Vagina (tissue), 2 donors: ENCODE measurements around the gene TRIO. TPM values are rescaled to one million over a fixed set of nuclear protein-coding genes. Genes with fewer than 3 reads are reported as not detected.

Experiments
- DNase-seq, 2 donors: peaks; one replicate each; pipeline ENCODE4 v3.0.0-alpha.2; 2017; ENCODE audit errors: extremely low spot score in 2 of 2
- H3K27ac ChIP-seq: fragments of 200-600 bp; sonication (generic); one replicate; pipeline ENCODE4 v1.5.1; 2019
- H3K27me3 ChIP-seq: fragments of 200-600 bp; sonication (generic); one replicate; pipeline ENCODE4 v1.5.1; 2019
- H3K36me3 ChIP-seq, 2 donors: fragments of 200-600 bp; sonication (generic); one replicate each; pipeline ENCODE4 v1.5.1; 2017 to 2019
- H3K4me1 ChIP-seq: fragments of 200-600 bp; sonication (generic); one replicate; pipeline ENCODE4 v1.5.1; 2019
- H3K4me3 ChIP-seq, 2 donors: fragments of 200-600 bp; sonication (generic); 1 replicate in 1 of 2; 2 replicates in 1 of 2; pipeline ENCODE4 v1.5.1; 2016 to 2019
- H3K9me3 ChIP-seq: fragments of 200-600 bp; sonication (generic); one replicate; pipeline ENCODE4 v1.5.1; 2019
- POLR2A ChIP-seq, 2 donors: fragments of 450-650 bp; IDR thresholded peaks; one replicate each; pipeline ENCODE4 v1.6.1; 2017; ENCODE audit warnings: antibody characterized with exemption in 2 of 2, mild to moderate bottlenecking in 2 of 2, moderate library complexity in 2 of 2
- POLR2AphosphoS5 ChIP-seq, 2 donors: sonication (generic); formaldehyde crosslinking; IDR thresholded peaks; one replicate each; pipeline ENCODE4 v1.9.0; 2017; ENCODE audit warnings: antibody characterized with exemption in 2 of 2, mild to moderate bottlenecking in 2 of 2, low read depth in 1 of 2; ENCODE audit not compliant: insufficient read depth in 1 of 2
- intact Hi-C: fragments of 100-400 bp; cut with DNase I; formaldehyde crosslinking; loops from one replicate; pipeline ENCODE4 v1.15.1; 2023
- total RNA-seq: library from RNA; depleted of rRNA; stranded (reverse); fragments of >200 nt; gene quantifications from one replicate; pipeline ENCODE4 v1.2.3, GENCODE V29; 2016
- TF ChIP-seq, protein P1 (sequence below), 3 experiments: fragments of 450-650 bp in 2 of 3; fragments of 200-600 bp in 1 of 3; sonication (generic) in 1 of 3; IDR thresholded peaks; one replicate each; pipeline ENCODE4 v1.5.1; 2017 to 2019; ENCODE audit warnings: antibody characterized with exemption in 3 of 3, mild to moderate bottlenecking in 2 of 3, moderate library complexity in 2 of 3

TRIO gene
- total RNA-seq, 1 donor from 2014 or later = 142 TPM

DNA sequence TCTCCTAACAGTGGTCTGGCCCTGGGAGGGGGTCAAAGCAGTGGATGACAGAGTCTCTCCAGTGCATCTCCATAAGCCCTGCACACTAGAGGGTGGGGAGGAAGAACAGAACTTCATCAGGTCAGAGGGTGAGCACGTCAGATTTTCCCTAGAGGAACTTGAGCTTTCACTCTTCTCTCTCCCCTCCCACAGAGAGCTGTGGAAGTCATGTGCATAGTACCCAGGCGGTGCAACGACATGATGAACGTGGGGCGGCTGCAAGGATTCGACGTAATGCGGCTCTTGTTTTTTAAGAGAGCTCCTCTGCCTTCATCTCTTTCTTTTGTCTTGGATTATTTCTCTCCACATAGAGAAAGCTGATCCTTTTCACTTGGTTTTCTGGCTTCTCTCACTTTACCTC, 338.2 kb downstream of the TRIO start:
- intact Hi-C loops = no loop called here

GRCh38 chr5:14482085-14482484, 338.9 kb downstream of the TRIO start:
- H3K27me3 ChIP-seq = no peaks in the 10 kb centered on the region
- H3K4me1 ChIP-seq = no peaks in the 10 kb centered on the region
- no peak for TF ChIP-seq POLR2A (IDR thresholded peaks at IDR 0.05)
- no peak overlapping the region for H3K4me3 ChIP-seq
- H3K9me3 ChIP-seq = no peaks in the 10 kb centered on the region
- H3K27ac ChIP-seq = no peak overlapping the region
- no peak for DNase-seq
- intact Hi-C loops = no loop called here
- peaks cover 0 to 52% of the 10 kb centered on the region in 2 donors for H3K36me3 ChIP-seq

More for the DNA sequence above, 338.2 kb downstream of the TRIO start:
- Histone ChIP-seq H3K36me3 (peaks cover 0 to 52% of the 10 kb centered on the region in 2 donors), H3K4me3 (no peak overlapping the region), H3K27ac (no peak overlapping the region), H3K4me1 (no peaks in the 10 kb centered on the region), H3K9me3 (no peaks in the 10 kb centered on the region), H3K27me3 (no peaks in the 10 kb centered on the region)
- TF ChIP-seq POLR2AphosphoS5 (IDR thresholded peaks at IDR 0.05; ENCODE audit: insufficient read depth in 1 of 2, low read depth in 1 of 2) = no peak
- TF ChIP-seq, protein P1, sequence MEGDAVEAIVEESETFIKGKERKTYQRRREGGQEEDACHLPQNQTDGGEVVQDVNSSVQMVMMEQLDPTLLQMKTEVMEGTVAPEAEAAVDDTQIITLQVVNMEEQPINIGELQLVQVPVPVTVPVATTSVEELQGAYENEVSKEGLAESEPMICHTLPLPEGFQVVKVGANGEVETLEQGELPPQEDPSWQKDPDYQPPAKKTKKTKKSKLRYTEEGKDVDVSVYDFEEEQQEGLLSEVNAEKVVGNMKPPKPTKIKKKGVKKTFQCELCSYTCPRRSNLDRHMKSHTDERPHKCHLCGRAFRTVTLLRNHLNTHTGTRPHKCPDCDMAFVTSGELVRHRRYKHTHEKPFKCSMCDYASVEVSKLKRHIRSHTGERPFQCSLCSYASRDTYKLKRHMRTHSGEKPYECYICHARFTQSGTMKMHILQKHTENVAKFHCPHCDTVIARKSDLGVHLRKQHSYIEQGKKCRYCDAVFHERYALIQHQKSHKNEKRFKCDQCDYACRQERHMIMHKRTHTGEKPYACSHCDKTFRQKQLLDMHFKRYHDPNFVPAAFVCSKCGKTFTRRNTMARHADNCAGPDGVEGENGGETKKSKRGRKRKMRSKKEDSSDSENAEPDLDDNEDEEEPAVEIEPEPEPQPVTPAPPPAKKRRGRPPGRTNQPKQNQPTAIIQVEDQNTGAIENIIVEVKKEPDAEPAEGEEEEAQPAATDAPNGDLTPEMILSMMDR (IDR thresholded peaks at IDR 0.05) = no peak
- TF ChIP-seq POLR2A (IDR thresholded peaks at IDR 0.05) = no peak
- DNase-seq = no peak

DNA sequence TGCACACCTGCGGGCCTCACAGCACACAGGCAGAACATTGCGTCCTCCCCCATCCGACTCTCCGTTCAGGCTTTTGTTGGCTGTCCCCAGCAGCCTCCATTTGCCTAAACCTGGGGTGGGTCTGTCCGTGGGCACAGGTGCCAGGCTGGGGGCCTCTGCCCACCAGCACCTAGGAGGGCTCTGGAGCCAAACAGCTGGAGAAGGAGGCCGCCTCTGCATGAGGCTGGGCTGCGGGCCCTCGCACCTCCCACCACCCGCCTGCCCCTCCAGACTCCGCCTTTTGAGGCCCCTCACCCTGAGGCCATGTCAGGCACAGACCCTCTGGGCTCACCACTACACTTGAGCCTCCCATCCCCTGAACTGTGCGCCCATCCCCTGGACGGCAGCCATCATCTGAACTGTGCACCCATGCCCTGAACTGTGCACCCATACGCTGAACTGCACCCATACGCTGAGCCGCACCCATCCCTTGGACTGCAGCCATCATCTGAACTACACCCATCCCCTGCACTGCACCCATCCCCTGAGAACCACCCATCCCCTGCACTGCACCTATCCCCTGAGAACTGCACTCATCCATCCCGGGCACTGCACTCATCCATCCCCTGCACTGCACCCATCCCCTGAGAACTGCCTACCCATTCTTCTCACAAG, 340.5 kb downstream of the TRIO start:
- H3K36me3 ChIP-seq = peaks cover 0 to 61% of the 10 kb centered on the region in 2 donors
- TF ChIP-seq, protein P1 (IDR thresholded peaks at IDR 0.05) = no peak
- TF ChIP-seq POLR2A (IDR thresholded peaks at IDR 0.05) (no peak), POLR2AphosphoS5 (IDR thresholded peaks at IDR 0.05; ENCODE audit: insufficient read depth in 1 of 2, low read depth in 1 of 2) (no peak)
- no peak overlapping the region for H3K27ac ChIP-seq
- no peaks in the 10 kb centered on the region for H3K4me1 ChIP-seq
- H3K27me3 ChIP-seq = no peaks in the 10 kb centered on the region
- H3K9me3 ChIP-seq = no peaks in the 10 kb centered on the region
- intact Hi-C loops = no loop called here
- DNase-seq = no peak
- no peak overlapping the region for H3K4me3 ChIP-seq

- TF ChIP-seq POLR2A (IDR thresholded peaks at IDR 0.05) (no peak), POLR2AphosphoS5 (IDR thresholded peaks at IDR 0.05; ENCODE audit: insufficient read depth in 1 of 2, low read depth in 1 of 2) (no peak)
- TF ChIP-seq, protein P1 (IDR thresholded peaks at IDR 0.05) = no peak
- peaks cover 9% of the 10 kb centered on the region for H3K4me1 ChIP-seq
- intact Hi-C loops = no loop called here
- H3K36me3 ChIP-seq = peaks cover 0 to 52% of the 10 kb centered on the region in 2 donors
- H3K27ac ChIP-seq = no peak overlapping the region
- no peak for DNase-seq
- no peaks in the 10 kb centered on the region for H3K9me3 ChIP-seq
- H3K4me3 ChIP-seq = no peak overlapping the region
- no peaks in the 10 kb centered on the region for H3K27me3 ChIP-seq
These were observed 343.3 kb downstream of the TRIO start for GRCh38 chr5:14486486-14486885.

GRCh38 chr5:14486996-14487896, 344.1 kb downstream of the TRIO start:
- Histone ChIP-seq H3K27ac (no peak overlapping the region), H3K27me3 (no peaks in the 10 kb centered on the region), H3K36me3 (peaks cover 0 to 59% of the 10 kb centered on the region in 2 donors), H3K9me3 (no peaks in the 10 kb centered on the region), H3K4me1 (peaks cover 9% of the 10 kb centered on the region), H3K4me3 (no peak overlapping the region)
- TF ChIP-seq, protein P1 (IDR thresholded peaks at IDR 0.05) = no peak
- intact Hi-C loops = no loop called here
- no peak for DNase-seq
